Panc1 (cell line): ENCODE measurements around the gene CIAPIN1. TPM values are rescaled to one million over a fixed set of nuclear protein-coding genes. Genes with fewer than 3 reads are reported as not detected.

Source experiments
- ATAC-seq: fragments of 200-7000 bp; cut with Tn5 transposase; 2 replicates; pipeline ENCODE4 v1.9.1; 2020; ENCODE audit warnings: mild to moderate bottlenecking, moderate library complexity
- BruUV-seq: library from RNA; stranded (reverse); fragments of 400-500 nt; replicated peaks from 2 replicates; lab custom pipeline; 2021; lab: Mats Ljungman, UMichigan
- CTCF ChIA-PET: fragments of 300-600 bp; sonication (Branson Sonifier 250); formaldehyde crosslinking; loops from one replicate; lab custom pipeline; 2022; ENCODE audit warnings: antibody characterized with exemption; lab: Charles Lee
- POLR2A ChIA-PET: fragments of 300-600 bp; sonication (Branson Sonifier 250); formaldehyde crosslinking; loops from one replicate; lab custom pipeline; 2022; ENCODE audit warnings: antibody characterized with exemption; lab: Charles Lee
- DNase-seq: peaks from one replicate; pipeline ENCODE4 v3.0.0-alpha.2; 2010; ENCODE audit warnings: low read depth, low spot score
- H3K27ac ChIP-seq: 2 replicates; pipeline ENCODE4 v1.5.1; 2011; ENCODE audit warnings: mild to moderate bottlenecking, low read length, inconsistent platforms
- H3K27me3 ChIP-seq: fragments of 200-500 bp; sonication (Bioruptor generic); 2 replicates; pipeline ENCODE4 v1.6.0; 2014; ENCODE audit warnings: low read length, inconsistent platforms; ENCODE audit not compliant: control insufficient read depth, insufficient read depth
- H3K36me3 ChIP-seq: fragments of 200-500 bp; sonication (Bioruptor generic); 2 replicates; pipeline ENCODE4 v1.5.1; 2014; ENCODE audit warnings: inconsistent platforms, mild to moderate bottlenecking, low read length, moderate library complexity; ENCODE audit not compliant: control insufficient read depth, insufficient read depth
- H3K4me1 ChIP-seq: 2 replicates; pipeline ENCODE4 v1.5.1; 2011; ENCODE audit warnings: inconsistent platforms, mild to moderate bottlenecking, low read length, moderate library complexity; ENCODE audit not compliant: control insufficient read depth, insufficient read depth
- H3K4me3 ChIP-seq, 2 experiments: 2 replicates each; pipeline ENCODE4 v1.5.1; 2011 to 2012; ENCODE audit warnings: low read depth in 2 of 2, low read length in 2 of 2, mild to moderate bottlenecking in 2 of 2, inconsistent platforms in 1 of 2, moderate library complexity in 1 of 2
- H3K9me3 ChIP-seq: fragments of 200-500 bp; sonication (Bioruptor generic); 2 replicates; pipeline ENCODE4 v1.5.1; 2014; ENCODE audit warnings: low read depth, mild to moderate bottlenecking, inconsistent platforms, low read length, moderate library complexity; ENCODE audit not compliant: control insufficient read depth, insufficient read depth
- CTCF ChIP-seq: fragments of 450-650 bp; IDR thresholded peaks from 2 replicates; pipeline ENCODE4 v1.5.1; 2017; ENCODE audit warnings: mild to moderate bottlenecking
- POLR2AphosphoS5 ChIP-seq: IDR thresholded peaks from 2 replicates; pipeline ENCODE4 v1.6.1; 2012; ENCODE audit warnings: mild to moderate bottlenecking, low read depth, low read length, moderate library complexity
- REST ChIP-seq, 2 experiments: IDR thresholded peaks; 2 replicates each; pipeline ENCODE4 v1.6.1; 2011 to 2012; ENCODE audit warnings: low read depth in 2 of 2, control low read depth in 1 of 2, low read length in 1 of 2, mild to moderate bottlenecking in 1 of 2, moderate library complexity in 1 of 2; ENCODE audit not compliant: insufficient read depth in 1 of 2
- SIN3A ChIP-seq: IDR thresholded peaks from 2 replicates; pipeline ENCODE4 v1.6.1; 2012; ENCODE audit warnings: low read depth, mild to moderate bottlenecking, low read length, moderate library complexity, borderline replicate concordance; ENCODE audit not compliant: insufficient read depth
- TCF7L2 ChIP-seq: IDR thresholded peaks from 2 replicates; pipeline ENCODE4 v1.6.1; 2011; ENCODE audit warnings: mild to moderate bottlenecking, low read depth, low read length, inconsistent platforms
- in situ Hi-C: cut with HindIII; loops from 2 replicates; pipeline ENCODE4 v1.10.0; 2016; ENCODE audit warnings: low sequenced_read_pairs, low pct_unique_long_range_greater_than_20kb
- intact Hi-C: fragments of 100-400 bp; cut with micrococcal nuclease; formaldehyde crosslinking; loops from one replicate; pipeline ENCODE4 v1.10.0; 2022; ENCODE audit not compliant: unreplicated experiment
- total RNA-seq: library from RNA; stranded (reverse); gene quantifications from one replicate; pipeline ENCODE4 v1.2.1, GENCODE V29; 2021; ENCODE audit not compliant: unreplicated experiment

Gene CIAPIN1
- total RNA-seq, 1 experiment from 2014 or later = 64.0 TPM

GRCh38 chr16:57419506-57419905 lies 27.7 kb downstream of the CIAPIN1 start:
- no peaks in the 10 kb centered on the region for H3K27me3 ChIP-seq
- ATAC-seq = no peak
- no peak overlapping the region for H3K27ac ChIP-seq
- no peaks in the 10 kb centered on the region for H3K9me3 ChIP-seq
- H3K4me1 ChIP-seq = peaks cover 16% of the 10 kb centered on the region
- no peaks in the 10 kb centered on the region for H3K36me3 ChIP-seq
- ChIA-PET POLR2A (no interaction called here), CTCF (interaction anchor here (0.8 kb wide), 1 partner anchor 119 kb away, joined by 3 read pairs; no protein-coding TSS in a partner anchor)
- in situ Hi-C loops (no loop called here), intact Hi-C loops (loop anchor here (5.0 kb wide), 1 partner anchor 98 kb away; no protein-coding TSS in a partner anchor)
- TF ChIP-seq SIN3A (no peak), TCF7L2 (no peak), POLR2AphosphoS5 (no peak), CTCF (no peak), REST (IDR thresholded peaks at IDR 0.05; ENCODE audit: insufficient read depth in 1 of 2, low read depth in 2 of 2, low read length in 1 of 2) (no peak)
- no TSS peak for BruUV-seq
- no peak overlapping the region for H3K4me3 ChIP-seq
- DNase-seq = no peak

- ChIA-PET CTCF (interaction anchor here (0.7 to 2.7 kb wide), 3 partner anchors 112 to 336 kb away, joined by 3 to 16 read pairs (median 8); no protein-coding TSS in a partner anchor), POLR2A (no interaction called here)
- peaks cover 16% of the 10 kb centered on the region for H3K4me1 ChIP-seq
- H3K27me3 ChIP-seq = no peaks in the 10 kb centered on the region
- no peak overlapping the region for H3K27ac ChIP-seq
- TF ChIP-seq SIN3A = no peak
- TF ChIP-seq TCF7L2 = no peak
- TF ChIP-seq CTCF = no peak
- TF ChIP-seq POLR2AphosphoS5 = no peak
- no peaks in the 10 kb centered on the region for H3K9me3 ChIP-seq
- H3K36me3 ChIP-seq = no peaks in the 10 kb centered on the region
- no peak overlapping the region for H3K4me3 ChIP-seq
- ATAC-seq (0 out of 2 replicates have a peak, but pooled peaks have one; percentile 9), DNase-seq (no peak)
- in situ Hi-C loops = no loop called here
- no TSS peak for BruUV-seq
- intact Hi-C loops = loop anchor here (5.0 kb wide), 1 partner anchor 101 kb away; no protein-coding TSS in a partner anchor
Observed at GRCh38 chr16:57416084-57416483, 31.1 kb downstream of the CIAPIN1 start.
